ENCODE measurements around the gene CCL18.
"Not testable (repeated sequence)": the region's sequence is repeated elsewhere in the genome, so short reads cannot be mapped to it uniquely, and the experiment has no call there.

CCL18 gene, protein sequence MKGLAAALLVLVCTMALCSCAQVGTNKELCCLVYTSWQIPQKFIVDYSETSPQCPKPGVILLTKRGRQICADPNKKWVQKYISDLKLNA

DNA sequence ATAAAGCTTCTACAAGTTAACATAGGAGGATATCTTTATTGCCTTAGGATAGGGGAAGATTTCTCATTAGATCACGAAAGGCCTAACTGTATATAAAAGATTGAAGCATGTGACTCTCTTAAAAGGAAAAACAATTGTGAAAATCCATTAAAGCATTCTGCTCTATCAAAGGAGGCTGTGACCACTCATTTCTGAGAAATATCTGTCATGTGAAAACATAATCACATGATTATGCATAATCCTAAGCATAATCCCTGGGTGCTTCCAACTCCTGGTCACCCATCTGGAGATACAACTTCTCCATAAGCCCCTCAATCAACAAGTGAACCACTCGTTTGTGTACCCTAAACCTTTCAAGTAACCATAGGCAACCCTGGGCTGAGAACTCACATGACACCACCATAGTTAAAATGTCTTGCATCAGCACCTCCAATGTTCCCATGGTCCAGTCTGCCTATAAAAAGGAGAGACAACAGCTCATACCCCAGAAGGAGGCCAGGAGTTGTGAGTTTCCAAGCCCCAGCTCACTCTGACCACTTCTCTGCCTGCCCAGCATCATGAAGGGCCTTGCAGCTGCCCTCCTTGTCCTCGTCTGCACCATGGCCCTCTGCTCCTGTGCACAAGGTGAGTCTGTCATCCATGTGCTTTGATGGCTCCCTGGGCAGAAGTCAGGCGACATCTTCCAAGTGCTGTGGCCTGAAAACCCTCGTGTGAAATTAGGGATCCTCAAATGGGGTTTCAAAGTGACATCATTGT is at the start of gene CCL18:
TSS of gene CCL18 (plus strand) at position 487 of the 756 bp plus-strand sequence. CDS start at position 558, 71 bp downstream.
- Mint-ChIP-seq H3K9me3 (no peaks in the 10 kb centered on the region), H3K4me1 (no peaks in the 10 kb centered on the region), H3K36me3 (ENCODE audit: low read depth) (no peaks in the 10 kb centered on the region), H3K4me3 (no peak within 1 kb of the TSS), H3K27ac (no peak within 1 kb of the TSS), H3K27me3 (ENCODE audit: low read depth, poor library complexity) (peaks cover 6% of the 10 kb centered on the region)
- no peak for DNase-seq
- TF ChIP-seq, protein P1, sequence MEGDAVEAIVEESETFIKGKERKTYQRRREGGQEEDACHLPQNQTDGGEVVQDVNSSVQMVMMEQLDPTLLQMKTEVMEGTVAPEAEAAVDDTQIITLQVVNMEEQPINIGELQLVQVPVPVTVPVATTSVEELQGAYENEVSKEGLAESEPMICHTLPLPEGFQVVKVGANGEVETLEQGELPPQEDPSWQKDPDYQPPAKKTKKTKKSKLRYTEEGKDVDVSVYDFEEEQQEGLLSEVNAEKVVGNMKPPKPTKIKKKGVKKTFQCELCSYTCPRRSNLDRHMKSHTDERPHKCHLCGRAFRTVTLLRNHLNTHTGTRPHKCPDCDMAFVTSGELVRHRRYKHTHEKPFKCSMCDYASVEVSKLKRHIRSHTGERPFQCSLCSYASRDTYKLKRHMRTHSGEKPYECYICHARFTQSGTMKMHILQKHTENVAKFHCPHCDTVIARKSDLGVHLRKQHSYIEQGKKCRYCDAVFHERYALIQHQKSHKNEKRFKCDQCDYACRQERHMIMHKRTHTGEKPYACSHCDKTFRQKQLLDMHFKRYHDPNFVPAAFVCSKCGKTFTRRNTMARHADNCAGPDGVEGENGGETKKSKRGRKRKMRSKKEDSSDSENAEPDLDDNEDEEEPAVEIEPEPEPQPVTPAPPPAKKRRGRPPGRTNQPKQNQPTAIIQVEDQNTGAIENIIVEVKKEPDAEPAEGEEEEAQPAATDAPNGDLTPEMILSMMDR (IDR thresholded peaks at IDR 0.05): no peak

DNA sequence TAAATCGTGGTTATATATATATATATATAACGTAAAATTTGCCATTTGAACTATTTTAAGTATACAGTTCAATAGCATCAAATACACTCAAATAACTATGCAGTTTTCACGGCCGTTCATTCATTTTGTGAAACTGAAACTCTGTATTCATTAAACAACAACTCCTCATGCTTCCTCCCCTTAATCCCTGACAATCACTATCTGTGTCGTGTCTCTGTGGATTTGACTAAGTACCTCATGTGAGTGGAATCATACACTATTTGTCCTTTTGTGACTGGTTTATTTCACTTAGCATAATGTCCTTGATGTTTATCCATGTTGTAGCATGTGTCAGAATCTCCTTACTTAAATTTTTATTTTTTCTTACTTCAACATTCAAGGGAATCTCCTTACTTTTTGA is 49.1 kb upstream of the CCL18 start:
- no peak for DNase-seq
- Mint-ChIP-seq H3K9me3 (peaks cover 30% of the 10 kb centered on the region), H3K4me1 (no peaks in the 10 kb centered on the region), H3K27me3 (ENCODE audit: low read depth, poor library complexity) (peaks cover 38% of the 10 kb centered on the region), H3K27ac (no peak overlapping the region), H3K36me3 (ENCODE audit: low read depth) (no peaks in the 10 kb centered on the region), H3K4me3 (no peak overlapping the region)
- TF ChIP-seq, protein P1 (IDR thresholded peaks at IDR 0.05): no peak

DNA sequence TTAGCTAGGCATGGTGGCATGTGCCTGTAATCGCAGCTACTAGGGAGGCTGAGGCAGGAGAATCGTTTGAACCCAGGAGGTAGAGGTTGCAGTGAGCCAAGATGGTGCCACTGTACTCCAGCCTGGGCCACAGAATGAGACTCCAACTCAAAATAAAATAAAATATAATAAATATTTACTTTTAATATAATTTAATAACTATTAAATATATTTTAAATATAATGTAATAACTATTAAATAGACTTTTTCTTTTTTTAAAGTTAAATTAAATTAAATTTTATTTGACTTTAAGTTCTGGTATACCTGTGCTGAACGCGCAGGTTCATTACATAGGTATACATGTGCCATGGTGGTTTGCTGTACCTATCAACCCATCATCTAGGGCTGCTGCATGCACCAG is 48.2 kb upstream of the CCL18 start:
- not testable (repeated sequence) for H3K36me3 Mint-ChIP-seq (ENCODE audit: low read depth); H3K27ac Mint-ChIP-seq; H3K4me3 Mint-ChIP-seq; DNase-seq; H3K4me1 Mint-ChIP-seq
- peaks cover 48% of the 10 kb centered on the region for H3K27me3 Mint-ChIP-seq (ENCODE audit: low read depth, poor library complexity)
- H3K9me3 Mint-ChIP-seq: peaks cover 21% of the 10 kb centered on the region

DNA sequence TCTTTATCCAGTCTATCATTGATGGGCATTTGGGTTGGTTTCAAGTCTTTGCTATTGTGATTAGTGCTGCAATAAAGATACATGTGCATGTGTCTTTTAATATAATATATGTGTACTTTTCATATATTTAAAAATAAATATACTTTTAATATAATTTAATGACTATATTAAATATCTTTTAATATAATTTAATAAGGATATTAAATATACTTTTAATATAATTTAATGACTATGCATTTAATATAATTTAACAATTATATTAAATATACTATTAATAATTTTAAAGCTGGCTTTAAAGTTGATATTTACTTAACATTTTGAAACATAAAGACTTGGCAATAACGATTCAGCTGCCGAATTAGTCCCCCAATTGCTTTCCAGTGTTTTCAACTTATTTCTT is 47.5 kb upstream of the CCL18 start:
- TF ChIP-seq, protein P1 (IDR thresholded peaks at IDR 0.05): no peak
- H3K4me3 Mint-ChIP-seq: no peak overlapping the region
- H3K27me3 Mint-ChIP-seq (ENCODE audit: low read depth, poor library complexity): peaks cover 47% of the 10 kb centered on the region

DNA sequence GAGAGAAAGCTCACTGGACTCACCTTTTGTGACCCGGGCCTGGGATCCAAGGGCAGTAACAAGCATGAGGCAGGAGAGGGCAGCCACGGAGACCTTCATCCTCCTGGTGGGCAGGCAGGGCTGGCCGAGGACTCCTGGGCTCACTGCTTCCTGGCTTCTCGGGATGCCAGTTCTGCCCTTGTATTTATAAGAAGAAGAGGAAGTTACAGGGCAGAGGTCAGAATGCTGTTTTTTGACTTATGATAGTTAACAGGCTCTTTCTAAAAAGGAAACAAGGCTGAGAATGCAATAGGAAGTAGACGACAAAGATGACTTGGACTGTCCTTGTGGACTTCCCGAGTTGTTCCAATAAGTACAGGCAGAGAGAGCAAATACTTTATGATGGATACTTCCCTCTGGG is 46.3 kb upstream of the CCL18 start, which contains the start of gene CCL23:
TSS of gene CCL23 (minus strand) at position 174 of the 400 bp plus-strand sequence. CDS start at position 99, 75 bp downstream.
- TF ChIP-seq, protein P1 (IDR thresholded peaks at IDR 0.05): no peak
- Mint-ChIP-seq H3K27me3 (ENCODE audit: low read depth, poor library complexity) (peaks cover 48% of the 10 kb centered on the region), H3K4me1 (no peaks in the 10 kb centered on the region), H3K4me3 (no peak within 1 kb of the TSS), H3K36me3 (ENCODE audit: low read depth) (no peaks in the 10 kb centered on the region), H3K27ac (no peak within 1 kb of the TSS), H3K9me3 (peaks cover 2% of the 10 kb centered on the region)
- no peak for DNase-seq

More for the DNA sequence above, 47.5 kb upstream of the CCL18 start:
- Mint-ChIP-seq H3K4me1 (no peaks in the 10 kb centered on the region), H3K27ac (no peak overlapping the region), H3K9me3 (peaks cover 14% of the 10 kb centered on the region), H3K36me3 (ENCODE audit: low read depth) (no peaks in the 10 kb centered on the region)
- no peak for DNase-seq

DNA sequence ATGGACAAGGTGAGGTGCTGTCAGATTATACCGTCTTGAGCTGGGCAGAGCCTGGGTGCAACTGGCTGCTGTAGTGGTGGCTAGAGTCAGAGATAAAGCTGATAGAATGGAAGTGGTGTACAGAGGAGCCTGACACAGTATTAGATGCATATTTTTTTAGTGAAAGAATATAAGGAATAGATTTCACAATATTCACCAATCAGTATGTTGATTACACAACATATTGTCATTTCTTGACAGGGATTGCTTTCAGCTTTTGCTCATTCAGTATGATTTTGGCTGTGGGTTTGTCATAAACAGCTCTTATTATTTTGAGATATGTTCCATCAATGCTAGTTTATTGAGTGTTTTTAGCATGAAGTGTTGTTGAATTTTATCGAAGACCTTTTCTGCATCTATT is 44.6 kb upstream of the CCL18 start:
- Mint-ChIP-seq H3K36me3 (ENCODE audit: low read depth) (no peaks in the 10 kb centered on the region), H3K27ac (no peak overlapping the region), H3K9me3 (no peaks in the 10 kb centered on the region), H3K27me3 (ENCODE audit: low read depth, poor library complexity) (peaks cover 42% of the 10 kb centered on the region), H3K4me1 (no peaks in the 10 kb centered on the region), H3K4me3 (no peak overlapping the region)
- DNase-seq: no peak
- TF ChIP-seq, protein P1 (IDR thresholded peaks at IDR 0.05): no peak
